Measurements from ENCODE around the gene ANKRD9. TPM values are rescaled to one million over a fixed set of nuclear protein-coding genes. Genes with fewer than 3 reads are reported as not detected.

ANKRD9 gene
- total and polyA plus RNA-seq, 2 donors (not counting 3 experiments of a cell fraction or from before 2014, with no cell fraction given), result 21.0 to 24.6 TPM

GRCh38 chr14:102487204-102487577 lies 22.4 kb downstream of the ANKRD9 start:
- H4K20me1 ChIP-seq (replicated peaks; ENCODE audit: control insufficient read depth, extremely low read depth, insufficient read depth, low read length), result no peaks in the 10 kb centered on the region
- no peak for FAIRE-seq
- no peak for TF ChIP-seq POLR2A (IDR thresholded peaks at IDR 0.05; ENCODE audit: low read depth, low read length)
- H3K4me3 ChIP-seq (replicated peaks in 1 of 3; ENCODE audit: insufficient read depth in 1 of 3, low read depth in 1 of 3, low read length in 3 of 3), result no peak overlapping the region
- no peak overlapping the region for H3K27ac ChIP-seq (ENCODE audit: insufficient read depth, low read depth, low read length)
- no peak overlapping the region for H2AFZ ChIP-seq (ENCODE audit: low read depth, low read length)
- H3K9me3 ChIP-seq (replicated peaks; ENCODE audit: control insufficient read depth, insufficient read depth, low read length), result no peaks in the 10 kb centered on the region
- no peaks in the 10 kb centered on the region for H3K79me2 ChIP-seq (ENCODE audit: control insufficient read depth, insufficient read depth, low read length)
- BruUV-seq (replicated peaks), result no TSS peak
- H3K36me3 ChIP-seq (ENCODE audit: control insufficient read depth in 2 of 2, extremely low read depth in 1 of 2, insufficient read depth in 2 of 2, low read length in 2 of 2), result no peaks in the 10 kb centered on the region
- intact Hi-C loops (cut with micrococcal nuclease), result no loop called here
- ChIA-PET CTCF (interaction anchor here (1.5 kb wide), 1 partner anchor 16 kb away, joined by 4 read pairs; no protein-coding TSS in a partner anchor), POLR2A (no interaction called here)
- dilution Hi-C loops (cut with MboI; ENCODE audit: extremely low pct_ligation_motif_present, low sequenced_read_pairs), result no loop called here
- no peak overlapping the region for H3K9ac ChIP-seq (replicated peaks; ENCODE audit: extremely low read depth, insufficient read depth, low read length)
- H3K9me1 ChIP-seq (replicated peaks; ENCODE audit: control insufficient read depth, extremely low read depth, insufficient read depth, low read length), result no peaks in the 10 kb centered on the region
- no peak overlapping the region for H3K4me2 ChIP-seq (ENCODE audit: insufficient read depth, low read length)
- DNase-seq (ENCODE audit: low read depth, low spot score), result no peak
- H3K27me3 ChIP-seq (ENCODE audit: control insufficient read depth in 2 of 2, insufficient read depth in 2 of 2, low read length in 2 of 2), result no peaks in the 10 kb centered on the region
- no peaks in the 10 kb centered on the region for H3K4me1 ChIP-seq (ENCODE audit: control insufficient read depth, extremely low read depth, insufficient read depth, low read length)

GRCh38 chr14:102486513-102487203 lies 22.9 kb downstream of the ANKRD9 start:
- no TSS peak for BruUV-seq (replicated peaks)
- POLR2A ChIA-PET, result no interaction called here
- no peak overlapping the region for H3K9ac ChIP-seq (replicated peaks; ENCODE audit: extremely low read depth, insufficient read depth, low read length)
- H2AFZ ChIP-seq (ENCODE audit: low read depth, low read length), result no peak overlapping the region
- no peaks in the 10 kb centered on the region for H3K27me3 ChIP-seq (ENCODE audit: control insufficient read depth in 2 of 2, insufficient read depth in 2 of 2, low read length in 2 of 2)
- H3K36me3 ChIP-seq (ENCODE audit: control insufficient read depth in 2 of 2, extremely low read depth in 1 of 2, insufficient read depth in 2 of 2, low read length in 2 of 2), result no peaks in the 10 kb centered on the region
- no peak overlapping the region for H3K27ac ChIP-seq (ENCODE audit: insufficient read depth, low read depth, low read length)
- H3K4me2 ChIP-seq (ENCODE audit: insufficient read depth, low read length), result no peak overlapping the region
- no peaks in the 10 kb centered on the region for H3K4me1 ChIP-seq (ENCODE audit: control insufficient read depth, extremely low read depth, insufficient read depth, low read length)
- dilution Hi-C loops (cut with MboI; ENCODE audit: extremely low pct_ligation_motif_present, low sequenced_read_pairs), result no loop called here
- TF ChIP-seq MYC (IDR thresholded peaks at IDR 0.05; ENCODE audit: low read depth, low read length) (no peak), POLR2A (IDR thresholded peaks at IDR 0.05; ENCODE audit: low read depth, low read length) (no peak), EZH2 (IDR thresholded peaks at IDR 0.05; ENCODE audit: borderline replicate concordance, low read depth, low read length, severe bottlenecking) (no peak), POLR2AphosphoS5 (IDR thresholded peaks at IDR 0.05; ENCODE audit: insufficient read depth, low read depth, low read length) (no peak), CTCF (IDR thresholded peaks at IDR 0.05; ENCODE audit: extremely low read depth in 1 of 2, insufficient read depth in 1 of 2, low read depth in 1 of 2, low read length in 2 of 2) (no peak), MAX (IDR thresholded peaks at IDR 0.05; ENCODE audit: insufficient read depth, insufficient read length) (no peak), GATA2 (IDR thresholded peaks at IDR 0.05; ENCODE audit: insufficient read depth, insufficient read length, low read depth, low read length) (no peak), FOS (IDR thresholded peaks at IDR 0.05; ENCODE audit: borderline replicate concordance, insufficient read depth, low read length) (no peak), JUN (IDR thresholded peaks at IDR 0.05; ENCODE audit: borderline replicate concordance, insufficient read depth, insufficient read length, low read depth) (no peak)
- no peaks in the 10 kb centered on the region for H3K9me1 ChIP-seq (replicated peaks; ENCODE audit: control insufficient read depth, extremely low read depth, insufficient read depth, low read length)
- H4K20me1 ChIP-seq (replicated peaks; ENCODE audit: control insufficient read depth, extremely low read depth, insufficient read depth, low read length), result no peaks in the 10 kb centered on the region
- H3K79me2 ChIP-seq (ENCODE audit: control insufficient read depth, insufficient read depth, low read length), result no peaks in the 10 kb centered on the region
- CTCF ChIA-PET, result interaction anchor here (1.5 kb wide), 1 partner anchor 17 kb away, joined by 4 read pairs; no protein-coding TSS in a partner anchor
- no peak overlapping the region for H3K4me3 ChIP-seq (replicated peaks in 1 of 3; ENCODE audit: insufficient read depth in 1 of 3, low read depth in 1 of 3, low read length in 3 of 3)
- no peaks in the 10 kb centered on the region for H3K9me3 ChIP-seq (replicated peaks; ENCODE audit: control insufficient read depth, insufficient read depth, low read length)
- FAIRE-seq, result no peak
- DNase-seq (ENCODE audit: low read depth, low spot score), result no peak
- intact Hi-C loops (cut with micrococcal nuclease), result no loop called here
